A673 (cell line): ENCODE measurements around the gene HRH2. TPM values are rescaled to one million over a fixed set of nuclear protein-coding genes. Genes with fewer than 3 reads are reported as not detected.

Experiments
- BruUV-seq: library from RNA; stranded (reverse); fragments of 400-500 nt; replicated peaks from 2 replicates; lab custom pipeline; 2021; lab: Mats Ljungman, UMichigan
- CTCF ChIA-PET: fragments of 300-600 bp; sonication (Branson Sonifier 250); formaldehyde crosslinking; loops from one replicate; lab custom pipeline; 2022; ENCODE audit warnings: antibody characterized with exemption; lab: Charles Lee
- POLR2A ChIA-PET: fragments of 300-600 bp; sonication (Branson Sonifier 250); formaldehyde crosslinking; loops from one replicate; lab custom pipeline; 2022; ENCODE audit warnings: antibody characterized with exemption; ENCODE audit not compliant: low non-redundant PET; lab: Charles Lee
- DNase-seq: peaks from one replicate; pipeline ENCODE4 v3.0.0-alpha.2; 2015; ENCODE audit warnings: low spot score
- H3K27ac ChIP-seq: fragments of 200-600 bp; sonication (generic); 2 replicates; pipeline ENCODE4 v1.5.1; 2016; ENCODE audit warnings: mixed run types, low read depth, mild to moderate bottlenecking, mixed read lengths, antibody characterized with exemption, low read length; ENCODE audit not compliant: poor library complexity, severe bottlenecking
- H3K27me3 ChIP-seq: fragments of 200-600 bp; sonication (generic); replicated peaks from 2 replicates; pipeline ENCODE4 v1.6.1; 2017; ENCODE audit warnings: mixed run types, low read depth, mild to moderate bottlenecking, mixed read lengths, antibody characterized with exemption, low read length; ENCODE audit not compliant: insufficient read depth, poor library complexity
- H3K36me3 ChIP-seq: fragments of 200-600 bp; sonication (generic); 2 replicates; pipeline ENCODE4 v1.6.1; 2016; ENCODE audit warnings: mixed run types, mild to moderate bottlenecking, mixed read lengths, antibody characterized with exemption, low read length; ENCODE audit not compliant: insufficient read depth, poor library complexity, severe bottlenecking
- H3K4me1 ChIP-seq: fragments of 200-600 bp; sonication (generic); 2 replicates; pipeline ENCODE4 v1.6.1; 2017; ENCODE audit warnings: mixed run types, mild to moderate bottlenecking, mixed read lengths, antibody characterized with exemption, low read length; ENCODE audit not compliant: insufficient read depth, poor library complexity, severe bottlenecking
- H3K4me3 ChIP-seq: fragments of 200-600 bp; sonication (generic); 2 replicates; pipeline ENCODE4 v1.5.1; 2016; ENCODE audit warnings: low read depth, mixed run types, mild to moderate bottlenecking, mixed read lengths, low read length; ENCODE audit not compliant: poor library complexity, severe bottlenecking
- H3K9me3 ChIP-seq: fragments of 200-600 bp; sonication (generic); 2 replicates; pipeline ENCODE4 v1.6.1; 2016; ENCODE audit warnings: mixed run types, low read depth, mild to moderate bottlenecking, mixed read lengths, antibody characterized with exemption, low read length; ENCODE audit not compliant: poor library complexity, severe bottlenecking
- CTCF ChIP-seq: fragments of 300-800, 200-600 bp; sonication (generic); conservative IDR thresholded peaks from 2 replicates; pipeline ENCODE4 v1.5.1; 2017; ENCODE audit warnings: low read depth, mild to moderate bottlenecking, antibody characterized with exemption, low read length, moderate library complexity, mixed read lengths
- EZH2 ChIP-seq: fragments of 200-600 bp; sonication (generic); IDR thresholded peaks from 2 replicates; pipeline ENCODE4 v1.6.1; 2017; ENCODE audit warnings: borderline replicate concordance, low read depth, mild to moderate bottlenecking, mixed read lengths, antibody characterized with exemption, low read length; ENCODE audit not compliant: poor library complexity, severe bottlenecking
- intact Hi-C: fragments of 100-400 bp; cut with micrococcal nuclease; formaldehyde crosslinking; loops from one replicate; pipeline ENCODE4 v1.10.0; 2022; ENCODE audit not compliant: unreplicated experiment
- total RNA-seq: library from RNA; stranded (reverse); gene quantifications from 2 replicates; pipeline ENCODE4 v1.2.3, GENCODE V29; 2021

The HRH2 gene
- total RNA-seq, 1 experiment from 2014 or later, result not detected

GRCh38 chr5:175652741-175653663, 4.9 kb upstream of the HRH2 start:
- Histone ChIP-seq H3K27me3 (peaks cover 31% of the 10 kb centered on the region), H3K4me3 (no peak overlapping the region), H3K27ac (no peak overlapping the region), H3K9me3 (no peaks in the 10 kb centered on the region), H3K4me1 (no peaks in the 10 kb centered on the region), H3K36me3 (no peaks in the 10 kb centered on the region)
- DNase-seq, result no peak
- CTCF ChIA-PET, result no interaction called here
- intact Hi-C loops, result no loop called here
- no TSS peak for BruUV-seq
- no peak for TF ChIP-seq CTCF
- no peak for TF ChIP-seq EZH2
- POLR2A ChIA-PET, result no interaction called here

GRCh38 chr5:175653763-175654162, 4.1 kb upstream of the HRH2 start:
- intact Hi-C loops, result no loop called here
- no peak overlapping the region for H3K4me3 ChIP-seq
- DNase-seq, result no peak
- TF ChIP-seq EZH2 (no peak), CTCF (no peak)
- ChIA-PET CTCF (no interaction called here), POLR2A (no interaction called here)
- peaks cover 39% of the 10 kb centered on the region for H3K27me3 ChIP-seq
- H3K9me3 ChIP-seq, result no peaks in the 10 kb centered on the region
- no peaks in the 10 kb centered on the region for H3K36me3 ChIP-seq
- no peak overlapping the region for H3K27ac ChIP-seq
- H3K4me1 ChIP-seq, result no peaks in the 10 kb centered on the region
- no TSS peak for BruUV-seq

- Histone ChIP-seq H3K27ac (no peak overlapping the region), H3K4me3 (no peak overlapping the region), H3K36me3 (no peaks in the 10 kb centered on the region), H3K4me1 (no peaks in the 10 kb centered on the region), H3K27me3 (peaks cover 44% of the 10 kb centered on the region), H3K9me3 (no peaks in the 10 kb centered on the region)
- DNase-seq, result no peak
- ChIA-PET POLR2A (no interaction called here), CTCF (no interaction called here)
- TF ChIP-seq EZH2 (no peak), CTCF (no peak)
- intact Hi-C loops, result no loop called here
- no TSS peak for BruUV-seq
Observed at GRCh38 chr5:175654339-175654738, 3.5 kb upstream of the HRH2 start.
